ENCODE results near the gene GPAT3. TPM values are rescaled to one million over a fixed set of nuclear protein-coding genes. Genes with fewer than 3 reads are reported as not detected.
"Not testable (repeated sequence)": the region's sequence is repeated elsewhere in the genome, so short reads cannot be mapped to it uniquely, and the experiment has no call there.

Gene GPAT3
- total RNA-seq, 1 donor from 2014 or later: 44.2 TPM

- Histone ChIP-seq H3K36me3 (no peaks in the 10 kb centered on the region), H3K4me1 (no peaks in the 10 kb centered on the region), H3K4me3 (no peak overlapping the region), H3K9me3 (replicated peaks) (no peaks in the 10 kb centered on the region), H3K27ac (replicated peaks) (no peak overlapping the region), H3K27me3 (ENCODE audit: low read depth) (no peaks in the 10 kb centered on the region)
- DNase-seq: no peak
- intact Hi-C loops (cut with micrococcal nuclease): no loop called here
- TF ChIP-seq, protein P1, sequence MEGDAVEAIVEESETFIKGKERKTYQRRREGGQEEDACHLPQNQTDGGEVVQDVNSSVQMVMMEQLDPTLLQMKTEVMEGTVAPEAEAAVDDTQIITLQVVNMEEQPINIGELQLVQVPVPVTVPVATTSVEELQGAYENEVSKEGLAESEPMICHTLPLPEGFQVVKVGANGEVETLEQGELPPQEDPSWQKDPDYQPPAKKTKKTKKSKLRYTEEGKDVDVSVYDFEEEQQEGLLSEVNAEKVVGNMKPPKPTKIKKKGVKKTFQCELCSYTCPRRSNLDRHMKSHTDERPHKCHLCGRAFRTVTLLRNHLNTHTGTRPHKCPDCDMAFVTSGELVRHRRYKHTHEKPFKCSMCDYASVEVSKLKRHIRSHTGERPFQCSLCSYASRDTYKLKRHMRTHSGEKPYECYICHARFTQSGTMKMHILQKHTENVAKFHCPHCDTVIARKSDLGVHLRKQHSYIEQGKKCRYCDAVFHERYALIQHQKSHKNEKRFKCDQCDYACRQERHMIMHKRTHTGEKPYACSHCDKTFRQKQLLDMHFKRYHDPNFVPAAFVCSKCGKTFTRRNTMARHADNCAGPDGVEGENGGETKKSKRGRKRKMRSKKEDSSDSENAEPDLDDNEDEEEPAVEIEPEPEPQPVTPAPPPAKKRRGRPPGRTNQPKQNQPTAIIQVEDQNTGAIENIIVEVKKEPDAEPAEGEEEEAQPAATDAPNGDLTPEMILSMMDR (IDR thresholded peaks at IDR 0.05; ENCODE audit: borderline replicate concordance): no peak
Measured at GRCh38 chr4:83498187-83498586, 37.7 kb upstream of the GPAT3 start.

GRCh38 chr4:83501671-83502070, 34.2 kb upstream of the GPAT3 start:
- H3K4me1 ChIP-seq; H3K9me3 ChIP-seq (replicated peaks); H3K27ac ChIP-seq (replicated peaks); H3K27me3 ChIP-seq (ENCODE audit: low read depth); H3K36me3 ChIP-seq; H3K4me3 ChIP-seq; intact Hi-C loops (cut with micrococcal nuclease); DNase-seq: not testable (repeated sequence)

DNA sequence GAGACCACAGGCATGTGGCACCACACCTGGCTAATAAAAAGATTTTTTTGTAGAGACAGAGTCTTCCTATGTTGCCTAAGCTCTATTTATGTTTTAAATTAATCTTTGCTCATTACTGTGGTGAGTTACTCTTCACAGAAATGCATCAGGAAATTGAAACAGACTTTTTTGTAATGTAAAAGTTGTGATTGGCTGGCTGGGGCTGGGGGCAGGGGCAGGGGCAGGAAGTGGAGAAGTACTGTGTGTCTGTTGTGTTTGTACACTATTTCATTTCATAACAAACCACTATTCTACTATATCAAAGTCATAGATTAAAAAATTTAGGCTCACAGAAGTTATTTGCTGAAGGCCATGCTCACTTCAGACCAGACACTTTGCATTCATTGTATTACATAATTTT, 31.9 kb upstream of the GPAT3 start:
- intact Hi-C loops (cut with micrococcal nuclease): no loop called here
- Histone ChIP-seq H3K4me1 (no peaks in the 10 kb centered on the region), H3K36me3 (no peaks in the 10 kb centered on the region), H3K27ac (replicated peaks) (no peak overlapping the region), H3K9me3 (replicated peaks) (no peaks in the 10 kb centered on the region), H3K4me3 (no peak overlapping the region), H3K27me3 (ENCODE audit: low read depth) (no peaks in the 10 kb centered on the region)
- TF ChIP-seq, protein P1 (IDR thresholded peaks at IDR 0.05; ENCODE audit: borderline replicate concordance): no peak
- no peak for DNase-seq

GRCh38 chr4:83504503-83504902, 31.4 kb upstream of the GPAT3 start:
- intact Hi-C loops (cut with micrococcal nuclease): no loop called here
- H3K27me3 ChIP-seq (ENCODE audit: low read depth): no peaks in the 10 kb centered on the region
- no peak overlapping the region for H3K27ac ChIP-seq (replicated peaks)
- H3K9me3 ChIP-seq (replicated peaks): no peaks in the 10 kb centered on the region
- H3K4me3 ChIP-seq: no peak overlapping the region
- no peaks in the 10 kb centered on the region for H3K4me1 ChIP-seq
- H3K36me3 ChIP-seq: no peaks in the 10 kb centered on the region
- TF ChIP-seq, protein P1 (IDR thresholded peaks at IDR 0.05; ENCODE audit: borderline replicate concordance): no peak
- DNase-seq: no peak

- intact Hi-C loops (cut with micrococcal nuclease): loop anchor here (5.0 kb wide), 1 partner anchor 132 kb away; no protein-coding TSS in a partner anchor
- TF ChIP-seq, protein P1 (IDR thresholded peaks at IDR 0.05; ENCODE audit: borderline replicate concordance): no peak
- no peaks in the 10 kb centered on the region for H3K27me3 ChIP-seq (ENCODE audit: low read depth)
Measured at GRCh38 chr4:83504996-83505395, 30.9 kb upstream of the GPAT3 start.

GRCh38 chr4:83509156-83509585, 26.7 kb upstream of the GPAT3 start:
- DNase-seq: peak; percentile 34
- H3K4me1 ChIP-seq; H3K4me3 ChIP-seq; H3K27ac ChIP-seq (replicated peaks); H3K36me3 ChIP-seq; H3K27me3 ChIP-seq (ENCODE audit: low read depth); H3K9me3 ChIP-seq (replicated peaks): not testable (repeated sequence)
- intact Hi-C loops (cut with micrococcal nuclease): loop anchor here (5.0 kb wide), 1 partner anchor 128 kb away; no protein-coding TSS in a partner anchor
- TF ChIP-seq, protein P1 (IDR thresholded peaks at IDR 0.05; ENCODE audit: borderline replicate concordance): peak; percentile 84

More at GRCh38 chr4:83504996-83505395, 30.9 kb upstream of the GPAT3 start:
- Histone ChIP-seq H3K4me1 (no peaks in the 10 kb centered on the region), H3K36me3 (no peaks in the 10 kb centered on the region), H3K9me3 (replicated peaks) (no peaks in the 10 kb centered on the region), H3K27ac (replicated peaks) (no peak overlapping the region), H3K4me3 (no peak overlapping the region)
- DNase-seq: no peak
